Lower lobe of right lung (tissue), 2 donors: ENCODE data around the gene MUC2. TPM values are rescaled to one million over a fixed set of nuclear protein-coding genes. Genes with fewer than 3 reads are reported as not detected.

ENCODE experiments used
- ATAC-seq, 2 donors: fragments of 200-7000 bp; cut with Tn5 transposase; one replicate each; pipeline ENCODE4 v1.9.1; 2020 to 2022; ENCODE audit warnings: mild to moderate bottlenecking in 2 of 2, moderate library complexity in 2 of 2
- DNase-seq: peaks from one replicate; pipeline ENCODE4 v3.0.0-alpha.2; 2020
- H3K27ac ChIP-seq: fragments of 200-600 bp; one replicate; pipeline ENCODE4 v1.8.0; 2022
- H3K27me3 ChIP-seq: fragments of 200-600 bp; one replicate; pipeline ENCODE4 v1.8.0; 2022; ENCODE audit warnings: low read depth
- H3K36me3 ChIP-seq: fragments of 200-600 bp; one replicate; pipeline ENCODE4 v1.8.0; 2022; ENCODE audit warnings: mild to moderate bottlenecking
- H3K4me1 ChIP-seq: fragments of 200-600 bp; one replicate; pipeline ENCODE4 v1.8.0; 2022
- H3K4me3 ChIP-seq: fragments of 200-600 bp; one replicate; pipeline ENCODE4 v1.8.0; 2022; ENCODE audit warnings: mild to moderate bottlenecking
- H3K9me3 ChIP-seq: fragments of 200-600 bp; one replicate; pipeline ENCODE4 v1.8.0; 2022
- CTCF ChIP-seq: fragments of 200-600 bp; IDR thresholded peaks from one replicate; pipeline ENCODE4 v1.8.0; 2022; ENCODE audit warnings: antibody characterized with exemption, mild to moderate bottlenecking
- intact Hi-C: fragments of 100-400 bp; cut with DNase I; formaldehyde crosslinking; loops from one replicate; pipeline ENCODE4 v1.11.0; 2022
- total RNA-seq: library from RNA; stranded (reverse); fragmentation: NEBNext Ultra II Directional; extraction: Animal tissue kit (Norgen Biotek cat#: 25700); gene quantifications from one replicate; pipeline ENCODE4 v1.2.1, GENCODE V29; 2021
- donor health status: DM: no; HTN: yes; CAD: no; lungs with severe emphysema.

Gene MUC2
- total RNA-seq, 1 donor from 2014 or later = not detected

GRCh38 chr11:1072821-1073231 is 1.8 kb upstream of the MUC2 start:
- DNase-seq (no peak), ATAC-seq (no peak)
- no peak overlapping the region for H3K4me3 ChIP-seq
- intact Hi-C loops = no loop called here
- no peaks in the 10 kb centered on the region for H3K36me3 ChIP-seq
- H3K27ac ChIP-seq = no peak overlapping the region
- TF ChIP-seq CTCF = no peak
- H3K4me1 ChIP-seq = peaks cover 17% of the 10 kb centered on the region
- no peaks in the 10 kb centered on the region for H3K9me3 ChIP-seq
- H3K27me3 ChIP-seq = no peaks in the 10 kb centered on the region

GRCh38 chr11:1073261-1073724 is 1.4 kb upstream of the MUC2 start:
- Histone ChIP-seq H3K4me1 (peaks cover 17% of the 10 kb centered on the region), H3K27me3 (no peaks in the 10 kb centered on the region), H3K9me3 (no peaks in the 10 kb centered on the region), H3K4me3 (no peak overlapping the region), H3K36me3 (no peaks in the 10 kb centered on the region), H3K27ac (no peak overlapping the region)
- DNase-seq = peak; percentile 75
- ATAC-seq = peak; percentile 66 to 71
- intact Hi-C loops = no loop called here
- TF ChIP-seq CTCF = no peak

GRCh38 chr11:1073851-1074243 is 827 bp upstream of the MUC2 start:
- H3K27me3 ChIP-seq = no peaks in the 10 kb centered on the region
- no peaks in the 10 kb centered on the region for H3K9me3 ChIP-seq
- DNase-seq = no peak
- H3K4me1 ChIP-seq = peaks cover 17% of the 10 kb centered on the region
- no peak overlapping the region for H3K4me3 ChIP-seq
- no peak overlapping the region for H3K27ac ChIP-seq
- H3K36me3 ChIP-seq = no peaks in the 10 kb centered on the region
- no peak for TF ChIP-seq CTCF
- no peak for ATAC-seq
- intact Hi-C loops = no loop called here

GRCh38 chr11:1075341-1075911 is 752 bp downstream of the MUC2 start:
- peaks cover 17% of the 10 kb centered on the region for H3K4me1 ChIP-seq
- H3K27me3 ChIP-seq = no peaks in the 10 kb centered on the region
- DNase-seq = peak; percentile 41

GRCh38 chr11:1076061-1076665 is 1.5 kb downstream of the MUC2 start:
- Histone ChIP-seq H3K36me3 (no peaks in the 10 kb centered on the region), H3K4me1 (peaks cover 17% of the 10 kb centered on the region), H3K9me3 (no peaks in the 10 kb centered on the region), H3K4me3 (no peak overlapping the region), H3K27me3 (no peaks in the 10 kb centered on the region), H3K27ac (no peak overlapping the region)
- intact Hi-C loops = no loop called here
- no peak for TF ChIP-seq CTCF
- ATAC-seq (no peak), DNase-seq (peak; percentile 35)

More at GRCh38 chr11:1075341-1075911, 752 bp downstream of the MUC2 start:
- TF ChIP-seq CTCF = no peak
- H3K9me3 ChIP-seq = no peaks in the 10 kb centered on the region
- H3K27ac ChIP-seq = no peak overlapping the region
- H3K36me3 ChIP-seq = no peaks in the 10 kb centered on the region
- intact Hi-C loops = no loop called here
- ATAC-seq = no peak
- no peak overlapping the region for H3K4me3 ChIP-seq
